H9 (cell line): ENCODE measurements around the gene IQSEC1. TPM values are rescaled to one million over a fixed set of nuclear protein-coding genes. Genes with fewer than 3 reads are reported as not detected.
A peak's percentile ranks its signal among the peaks of the same experiment; 100 is the strongest.

Source experiments
- DNase-seq: peaks from one replicate; pipeline ENCODE4 v3.0.0-alpha.2; 2017
- H2AFZ ChIP-seq: one replicate; pipeline ENCODE4 v1.6.1; 2013; ENCODE audit warnings: mild to moderate bottlenecking, low read length, control low read depth, moderate library complexity
- H2AK5ac ChIP-seq: 2 replicates; pipeline ENCODE4 v1.6.1; 2013; ENCODE audit warnings: low read length, control low read depth, mixed read lengths; ENCODE audit not compliant: insufficient read length
- H2BK120ac ChIP-seq: one replicate; pipeline ENCODE4 v1.6.1; 2013; ENCODE audit warnings: low read depth, mild to moderate bottlenecking, low read length, control low read depth, inconsistent platforms; ENCODE audit not compliant: poor library complexity, severe bottlenecking
- H2BK12ac ChIP-seq: 2 replicates; pipeline ENCODE4 v1.6.1; 2013; ENCODE audit warnings: low read length, control low read depth, mixed read lengths, low read depth; ENCODE audit not compliant: insufficient read length
- H2BK15ac ChIP-seq: 2 replicates; pipeline ENCODE4 v1.6.1; 2013; ENCODE audit warnings: low read depth, low read length, control low read depth
- H2BK20ac ChIP-seq: one replicate; pipeline ENCODE4 v1.6.1; 2013; ENCODE audit warnings: low read depth, mild to moderate bottlenecking, low read length, control low read depth, inconsistent platforms; ENCODE audit not compliant: poor library complexity, severe bottlenecking
- H2BK5ac ChIP-seq: 2 replicates; pipeline ENCODE4 v1.6.1; 2013; ENCODE audit warnings: low read length, control low read depth, mixed read lengths; ENCODE audit not compliant: insufficient read length
- H3K14ac ChIP-seq: 2 replicates; pipeline ENCODE4 v1.6.1; 2013; ENCODE audit warnings: low read length, control low read depth; ENCODE audit not compliant: insufficient read depth
- H3K18ac ChIP-seq: 2 replicates; pipeline ENCODE4 v1.6.1; 2013; ENCODE audit warnings: low read depth, mild to moderate bottlenecking, mixed read lengths, low read length, control low read depth; ENCODE audit not compliant: insufficient read length
- H3K23ac ChIP-seq: 2 replicates; pipeline ENCODE4 v1.6.1; 2013; ENCODE audit warnings: low read length, control low read depth, mixed read lengths, low read depth; ENCODE audit not compliant: insufficient read length
- H3K23me2 ChIP-seq: 2 replicates; pipeline ENCODE4 v1.6.1; 2013; ENCODE audit warnings: low read depth, mild to moderate bottlenecking, mixed read lengths, low read length, control low read depth; ENCODE audit not compliant: insufficient read length, poor library complexity, severe bottlenecking
- H3K27ac ChIP-seq: 2 replicates; pipeline ENCODE4 v1.5.1; 2013; ENCODE audit warnings: low read length, control low read depth, mixed read lengths, low read depth; ENCODE audit not compliant: insufficient read length
- H3K27me3 ChIP-seq: 2 replicates; pipeline ENCODE4 v1.6.1; 2013; ENCODE audit warnings: low read length, control low read depth, inconsistent platforms; ENCODE audit not compliant: insufficient read depth
- H3K4ac ChIP-seq: 2 replicates; pipeline ENCODE4 v1.6.1; 2013; ENCODE audit warnings: low read depth, mild to moderate bottlenecking, control low read depth, inconsistent platforms, low read length, moderate library complexity
- H3K4me1 ChIP-seq: 2 replicates; pipeline ENCODE4 v1.6.1; 2013; ENCODE audit warnings: low read length, control low read depth, inconsistent platforms; ENCODE audit not compliant: insufficient read depth
- H3K4me2 ChIP-seq: 2 replicates; pipeline ENCODE4 v1.6.1; 2013; ENCODE audit warnings: low read length, control low read depth, mixed read lengths; ENCODE audit not compliant: insufficient read length, insufficient read depth
- H3K56ac ChIP-seq: 2 replicates; pipeline ENCODE4 v1.6.1; 2013; ENCODE audit warnings: low read depth, mild to moderate bottlenecking, mixed read lengths, low read length, control low read depth; ENCODE audit not compliant: insufficient read length
- H3K79me1 ChIP-seq: 2 replicates; pipeline ENCODE4 v1.6.1; 2013; ENCODE audit warnings: low read depth, mild to moderate bottlenecking, moderate library complexity, low read length, control low read depth, inconsistent platforms; ENCODE audit not compliant: insufficient read depth, poor library complexity, severe bottlenecking
- H3K79me2 ChIP-seq: 2 replicates; pipeline ENCODE4 v1.6.1; 2013; ENCODE audit warnings: low read length, control low read depth, inconsistent platforms; ENCODE audit not compliant: insufficient read depth
- H3K9ac ChIP-seq: 2 replicates; pipeline ENCODE4 v1.6.1; 2013; ENCODE audit warnings: low read length, control low read depth, mixed read lengths; ENCODE audit not compliant: insufficient read length; ENCODE audit errors: extremely low read depth
- H3K9me3 ChIP-seq: one replicate; pipeline ENCODE4 v1.6.1; 2013; ENCODE audit warnings: low read depth, low read length, inconsistent platforms; ENCODE audit not compliant: control insufficient read depth
- H3T11ph ChIP-seq: one replicate; pipeline ENCODE4 v1.6.1; 2013; ENCODE audit warnings: mild to moderate bottlenecking, low read length, control low read depth, inconsistent platforms
- H4K20me1 ChIP-seq: one replicate; pipeline ENCODE4 v1.6.1; 2013; ENCODE audit not compliant: control insufficient read depth, insufficient read length, insufficient read depth
- H4K5ac ChIP-seq: 2 replicates; pipeline ENCODE4 v1.6.1; 2013; ENCODE audit warnings: low read depth, mild to moderate bottlenecking, mixed read lengths, low read length, control low read depth; ENCODE audit not compliant: insufficient read length
- H4K8ac ChIP-seq: replicated peaks from 2 replicates; pipeline ENCODE4 v1.6.1; 2013; ENCODE audit warnings: low read length, control low read depth, mixed read lengths, low read depth; ENCODE audit not compliant: insufficient read length
- H4K91ac ChIP-seq: 2 replicates; pipeline ENCODE4 v1.6.1; 2013; ENCODE audit warnings: low read depth, mild to moderate bottlenecking, moderate library complexity, mixed read lengths, low read length, control low read depth; ENCODE audit not compliant: insufficient read length
- H3K27ac Mint-ChIP-seq, 3 experiments: 2 replicates in 2 of 3; 3 replicates in 1 of 3; pipeline ENCODE4 v1.8.0; 2020 to 2021; ENCODE audit warnings: mixed read lengths in 3 of 3, mild to moderate bottlenecking in 1 of 3, moderate library complexity in 1 of 3
- H3K27me3 Mint-ChIP-seq: 2 replicates; pipeline ENCODE4 v1.8.0; 2021; ENCODE audit warnings: low read depth, mild to moderate bottlenecking, moderate library complexity, mixed read lengths
- H3K36me3 Mint-ChIP-seq, 3 experiments: 2 replicates in 2 of 3; 3 replicates in 1 of 3; pipeline ENCODE4 v1.8.0; 2020 to 2021; ENCODE audit warnings: low read depth in 3 of 3, mixed read lengths in 3 of 3; ENCODE audit not compliant: insufficient read depth in 1 of 3
- H3K4me1 Mint-ChIP-seq, 2 experiments: 2 replicates each; pipeline ENCODE4 v1.8.0; 2020; ENCODE audit warnings: mixed read lengths in 2 of 2
- H3K4me3 Mint-ChIP-seq, 2 experiments: 2 replicates in 1 of 2; 3 replicates in 1 of 2; pipeline ENCODE4 v1.8.0; 2020 to 2021; ENCODE audit warnings: mild to moderate bottlenecking in 2 of 2, mixed read lengths in 2 of 2, moderate library complexity in 1 of 2
- H3K9me3 Mint-ChIP-seq, 2 experiments: 2 replicates in 1 of 2; 3 replicates in 1 of 2; pipeline ENCODE4 v1.8.0; 2020; ENCODE audit warnings: mild to moderate bottlenecking in 2 of 2, mixed read lengths in 2 of 2, moderate library complexity in 1 of 2
- CTCF ChIP-seq: fragments of 200-600 bp; sonication (generic); conservative IDR thresholded peaks from 3 replicates; pipeline ENCODE4 v1.8.0; 2021; ENCODE audit warnings: antibody characterized with exemption, mild to moderate bottlenecking
- WGBS: extraction: QIAGEN DNeasy Blood & Tissue Kit; methylation state at CpG from one replicate; pipeline ENCODE4 v1.1.7; 2013; ENCODE audit warnings: missing lambda C conversion rate, low lambda C conversion rate, mixed read lengths; ENCODE audit not compliant: insufficient read length; ENCODE audit errors: extremely low coverage; 5-methylcytosine and 5-hydroxymethylcytosine counted together
- total RNA-seq: library from RNA; stranded (reverse); gene quantifications from 2 replicates; pipeline ENCODE4 v1.2.1, GENCODE V29; 2021

The IQSEC1 gene
- total RNA-seq, 1 experiment from 2014 or later, result 19.1 TPM

- Histone ChIP-seq H3K4ac (no peak overlapping the region), H3K14ac (no peak overlapping the region), H3K4me1 (no peaks in the 10 kb centered on the region; the same call in 1 of the 2 replicates), H2BK5ac (no peak overlapping the region), H4K8ac (no peak overlapping the region), H2AK5ac (no peak overlapping the region), H4K20me1 (no peaks in the 10 kb centered on the region), H3K23me2 (peaks cover 9% of the 10 kb centered on the region), H3K27me3 (no peaks in the 10 kb centered on the region), H3K9ac (no peak overlapping the region), H2BK12ac (no peak overlapping the region), H3T11ph (no peak overlapping the region), H2BK15ac (no peak overlapping the region), H2BK20ac (no peak overlapping the region), H2AFZ (no peak overlapping the region), H3K23ac (no peak overlapping the region), H3K79me1 (no peaks in the 10 kb centered on the region), H3K9me3 (no peaks in the 10 kb centered on the region), H3K4me2 (peak overlapping the region; percentile 61), H4K91ac (no peak overlapping the region), H3K79me2 (no peaks in the 10 kb centered on the region), H3K56ac (no peak overlapping the region), H3K18ac (no peak overlapping the region), H4K5ac (no peak overlapping the region), H3K27ac (no peak overlapping the region), H2BK120ac (no peak overlapping the region)
- peaks cover 8 to 9% of the 10 kb centered on the region in 2 experiments for H3K9me3 Mint-ChIP-seq
- no CpG with 5 or more reads among the region's 45 CpGs for WGBS
- peak; percentile 95 for TF ChIP-seq CTCF
- H3K4me1 Mint-ChIP-seq, result peaks cover 7% of the 10 kb centered on the region in 2 experiments
- DNase-seq, result peak; percentile 83
- H3K27me3 Mint-ChIP-seq, result peaks cover 79% of the 10 kb centered on the region
- H3K4me3 Mint-ChIP-seq, result peak overlapping the region; percentile 66 to 85
- peaks cover 0 to 2% (median 0%) of the 10 kb centered on the region in 3 experiments; a peak in 1 of 7 replicates for H3K36me3 Mint-ChIP-seq
- H3K27ac Mint-ChIP-seq, result no peak overlapping the region; a peak in 1 of 7 replicates
Observed at GRCh38 chr3:12868039-12869034, 204.9 kb downstream of the IQSEC1 start.
